WI38 (cell line): ENCODE measurements around the gene LTA4H.

Experiments
- H3K4me3 ChIP-seq: 2 replicates; pipeline ENCODE4 v1.5.1; 2011; ENCODE audit warnings: low read depth, mild to moderate bottlenecking, control low read depth, low read length
- TF ChIP-seq, protein P1 (sequence below): IDR thresholded peaks from 2 replicates; pipeline ENCODE4 v1.5.1; 2012; ENCODE audit warnings: low read depth, mild to moderate bottlenecking, control low read depth, low read length

Gene LTA4H

GRCh38 chr12:96064966-96065365 is 29.6 kb upstream of the LTA4H start:
- H3K4me3 ChIP-seq, result no peak overlapping the region
- TF ChIP-seq, protein P1, sequence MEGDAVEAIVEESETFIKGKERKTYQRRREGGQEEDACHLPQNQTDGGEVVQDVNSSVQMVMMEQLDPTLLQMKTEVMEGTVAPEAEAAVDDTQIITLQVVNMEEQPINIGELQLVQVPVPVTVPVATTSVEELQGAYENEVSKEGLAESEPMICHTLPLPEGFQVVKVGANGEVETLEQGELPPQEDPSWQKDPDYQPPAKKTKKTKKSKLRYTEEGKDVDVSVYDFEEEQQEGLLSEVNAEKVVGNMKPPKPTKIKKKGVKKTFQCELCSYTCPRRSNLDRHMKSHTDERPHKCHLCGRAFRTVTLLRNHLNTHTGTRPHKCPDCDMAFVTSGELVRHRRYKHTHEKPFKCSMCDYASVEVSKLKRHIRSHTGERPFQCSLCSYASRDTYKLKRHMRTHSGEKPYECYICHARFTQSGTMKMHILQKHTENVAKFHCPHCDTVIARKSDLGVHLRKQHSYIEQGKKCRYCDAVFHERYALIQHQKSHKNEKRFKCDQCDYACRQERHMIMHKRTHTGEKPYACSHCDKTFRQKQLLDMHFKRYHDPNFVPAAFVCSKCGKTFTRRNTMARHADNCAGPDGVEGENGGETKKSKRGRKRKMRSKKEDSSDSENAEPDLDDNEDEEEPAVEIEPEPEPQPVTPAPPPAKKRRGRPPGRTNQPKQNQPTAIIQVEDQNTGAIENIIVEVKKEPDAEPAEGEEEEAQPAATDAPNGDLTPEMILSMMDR, result no peak

DNA sequence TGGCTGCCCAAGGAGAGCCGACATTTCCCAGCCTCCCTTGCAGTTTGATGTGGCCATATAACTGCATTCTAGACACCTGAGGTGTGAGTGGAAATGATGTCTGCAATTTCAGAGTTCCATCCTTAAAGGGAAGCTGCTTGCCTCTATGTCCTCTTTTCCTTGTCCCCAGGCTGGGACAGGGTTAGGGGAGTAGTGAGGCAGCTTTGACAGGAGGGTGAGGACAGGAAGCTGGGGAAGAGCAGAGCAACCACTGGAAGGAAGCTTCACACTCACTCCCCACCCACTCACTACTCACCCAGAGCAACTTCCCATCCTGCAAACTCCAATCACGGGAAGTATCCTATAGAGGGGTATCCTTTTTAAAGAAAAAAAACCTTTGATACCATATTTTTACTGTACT is 28.9 kb upstream of the LTA4H start:
- TF ChIP-seq, protein P1, result no peak
- H3K4me3 ChIP-seq, result no peak overlapping the region

DNA sequence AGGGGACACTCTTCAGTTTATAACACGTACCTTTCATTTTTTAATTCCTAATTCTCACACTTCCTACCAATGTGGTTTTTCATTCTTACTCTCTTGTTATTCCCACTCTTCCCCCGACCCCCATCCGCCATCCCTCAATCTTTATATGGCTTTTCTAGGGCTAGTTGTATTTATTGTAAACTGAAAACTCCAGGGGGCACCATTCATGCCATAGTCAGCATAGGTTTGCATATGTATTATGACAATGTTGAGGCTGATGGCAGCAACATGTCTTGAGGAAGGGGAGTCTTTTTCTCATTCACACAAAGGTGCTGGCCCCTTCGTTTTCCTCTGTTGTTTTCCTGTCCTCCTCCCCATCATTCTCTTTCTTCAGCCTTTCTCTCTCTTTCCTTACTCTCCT is 27.7 kb upstream of the LTA4H start:
- no peak overlapping the region for H3K4me3 ChIP-seq
- TF ChIP-seq, protein P1, result no peak

DNA sequence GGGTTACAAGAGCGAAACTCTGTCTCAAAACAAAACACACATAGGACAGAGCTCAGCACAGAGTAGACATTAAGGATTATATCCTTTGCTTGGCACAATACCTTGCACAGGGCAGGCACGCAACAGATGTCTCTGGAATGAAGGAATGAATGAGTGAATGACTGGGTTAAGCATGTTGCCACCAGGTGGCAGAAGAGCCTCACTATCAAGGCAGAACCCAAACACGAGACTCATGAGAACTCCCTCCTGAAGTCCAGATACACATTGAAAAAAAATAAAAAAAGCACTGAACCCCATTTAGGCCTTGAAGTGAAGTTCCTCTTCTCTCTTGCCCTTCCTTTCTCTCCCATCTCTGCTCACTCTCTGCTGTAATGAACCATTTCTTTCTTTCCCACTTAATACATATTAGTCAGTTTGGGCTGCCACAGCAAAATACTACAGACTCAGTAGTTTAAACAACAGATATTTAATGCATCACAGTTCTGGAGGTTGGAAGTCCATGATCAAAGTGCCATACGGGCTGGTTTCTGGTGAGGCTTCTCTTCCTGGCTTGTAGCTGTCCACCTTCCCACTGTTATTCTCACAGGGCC is 26.6 kb upstream of the LTA4H start:
- TF ChIP-seq, protein P1, result peak; percentile 58
- H3K4me3 ChIP-seq, result no peak overlapping the region

DNA sequence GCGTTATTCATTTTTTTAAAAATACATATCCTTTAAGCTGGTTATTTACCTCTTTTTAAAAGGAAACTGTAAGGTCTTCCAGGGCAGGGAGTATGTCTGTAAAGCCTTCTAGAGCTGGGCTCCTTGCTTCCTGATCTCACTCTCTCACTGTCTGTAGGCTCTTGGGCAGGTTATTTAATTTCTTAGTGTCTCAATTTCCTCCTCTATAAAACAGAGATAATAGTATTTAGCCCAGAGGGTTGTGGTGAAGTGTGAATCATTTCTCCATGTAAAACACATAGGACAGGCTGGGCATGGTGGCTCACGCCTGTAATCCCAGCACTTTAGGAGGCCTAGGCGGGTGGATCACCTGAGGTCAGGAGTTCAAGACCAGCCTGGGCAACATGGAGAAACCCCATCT is 25.9 kb upstream of the LTA4H start:
- H3K4me3 ChIP-seq, result no peak overlapping the region
- TF ChIP-seq, protein P1, result no peak

DNA sequence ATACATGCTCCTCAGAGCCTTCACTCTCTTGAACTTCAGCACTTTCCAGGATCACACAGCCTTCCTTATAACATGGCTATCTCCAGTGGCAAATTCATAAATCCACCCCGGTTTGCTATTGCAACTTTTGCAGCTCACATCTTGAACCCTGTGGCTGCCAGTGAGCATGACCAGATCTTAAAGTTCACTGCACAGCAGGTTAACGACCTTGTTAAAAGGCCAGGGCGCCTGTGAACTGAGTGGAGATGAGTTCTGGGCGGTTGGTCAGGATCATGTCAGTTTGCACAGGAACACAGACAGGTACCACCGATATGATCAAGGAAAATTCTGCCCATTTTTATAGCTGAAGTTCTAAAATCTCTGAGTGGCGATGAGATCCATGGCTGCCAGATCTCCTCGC is 24.7 kb upstream of the LTA4H start:
- TF ChIP-seq, protein P1, result no peak
- no peak overlapping the region for H3K4me3 ChIP-seq

DNA sequence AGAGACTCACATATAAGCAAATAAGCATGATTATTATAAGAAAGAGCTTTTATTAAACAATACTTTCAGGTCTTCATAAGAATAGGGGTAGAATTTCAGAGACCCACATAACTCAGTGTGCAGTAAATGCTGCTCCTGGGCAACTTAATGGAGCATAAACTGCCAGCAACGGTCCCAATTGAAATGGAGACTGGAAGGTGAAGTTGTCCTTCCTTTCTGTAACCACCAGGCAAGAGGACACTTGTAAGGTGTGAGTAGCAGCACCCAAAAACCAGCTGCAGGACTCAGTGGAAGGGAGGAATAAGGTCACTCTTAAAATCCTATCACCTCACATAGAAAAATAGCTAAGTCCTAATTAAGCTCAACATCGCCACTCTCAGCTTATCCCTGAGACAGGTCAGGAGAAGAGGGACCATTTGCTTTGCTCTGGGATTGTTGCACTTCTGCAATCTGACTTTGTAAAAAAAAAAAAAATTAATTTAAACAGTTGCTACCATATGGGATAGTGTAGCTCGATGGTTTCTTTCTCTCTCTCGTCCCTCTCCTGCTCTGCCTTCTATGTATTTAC is 22.7 kb upstream of the LTA4H start:
- TF ChIP-seq, protein P1, result no peak
- H3K4me3 ChIP-seq, result no peak overlapping the region
